Stimulated activated CD4-positive, alpha-beta T cell treated with anti-CD3 and anti-CD28 coated beads, Interleukin-12 subunit alpha, Interleukin-12 subunit beta, amount 100 ng/mL, for 24 hours (primary cell): Measurements from ENCODE around the gene RUSC1.
"Not testable (repeated sequence)": the region's sequence is repeated elsewhere in the genome, so short reads cannot be mapped to it uniquely, and the experiment has no call there.

Experiments
- DNase-seq, 2 experiments: peaks; one replicate each; pipeline ENCODE4 v3.0.0-alpha.2; 2020; ENCODE audit warnings: low read depth in 2 of 2

RUSC1 gene

DNA sequence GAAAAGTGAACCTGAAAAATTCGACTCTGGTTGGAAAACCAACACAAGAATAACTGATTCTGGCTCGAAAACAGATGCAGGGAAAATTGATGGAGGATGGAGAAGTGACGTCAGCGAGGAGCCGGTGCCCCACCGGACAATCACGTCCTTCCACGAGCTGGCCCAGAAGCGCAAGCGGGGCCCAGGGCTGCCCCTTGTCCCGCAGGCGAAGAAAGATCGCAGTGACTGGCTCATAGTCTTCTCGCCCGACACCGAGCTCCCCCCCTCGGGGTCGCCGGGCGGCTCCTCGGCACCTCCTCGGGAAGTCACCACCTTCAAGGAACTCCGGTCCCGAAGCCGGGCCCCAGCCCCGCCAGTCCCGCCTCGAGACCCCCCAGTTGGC, 1.9 kb downstream of the RUSC1 start:
- DNase-seq: no peak

- peak; percentile 70 to 85 for DNase-seq
Measured at GRCh38 chr1:155322953-155323728, 2.4 kb downstream of the RUSC1 start.

DNA sequence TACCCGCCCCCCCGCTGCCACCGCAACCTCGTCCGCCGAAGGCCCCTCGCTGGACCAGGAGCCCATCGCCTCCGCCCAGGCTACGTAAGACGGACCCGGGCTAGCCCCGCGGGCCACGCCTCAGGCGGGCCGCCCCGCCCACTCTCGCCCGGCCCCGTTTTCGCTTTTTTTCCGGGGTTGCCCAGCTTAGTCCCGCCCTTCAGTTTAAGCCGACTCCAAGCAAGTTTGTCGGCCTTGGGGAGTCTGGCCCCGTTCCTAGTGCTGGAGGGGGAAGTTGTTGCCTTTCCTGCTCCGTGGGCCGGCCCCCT, 3.0 kb downstream of the RUSC1 start:
- peak; percentile 70 to 81 for DNase-seq

- DNase-seq: peak; percentile 79 to 94
Measured at GRCh38 chr1:155324037-155324716, 3.5 kb downstream of the RUSC1 start.

GRCh38 chr1:155324717-155325602, 4.3 kb downstream of the RUSC1 start:
- DNase-seq: no peak

DNA sequence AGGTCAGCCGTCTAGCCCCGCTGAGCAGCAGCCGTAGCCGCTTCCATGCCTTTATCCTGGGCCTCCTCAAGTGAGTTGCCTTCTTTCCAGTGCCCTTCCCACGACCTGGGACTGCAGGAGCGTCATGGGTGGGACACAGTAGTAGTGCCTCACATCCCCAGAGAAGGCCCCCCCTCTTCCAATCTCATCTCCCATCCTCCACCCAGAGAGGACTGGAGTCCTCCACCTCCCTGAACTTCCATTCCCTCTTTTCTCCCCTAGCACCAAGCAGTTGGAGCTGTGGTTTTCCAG, 4.9 kb downstream of the RUSC1 start:
- no peak for DNase-seq

GRCh38 chr1:155326020-155326526, 5.4 kb downstream of the RUSC1 start:
- no peak for DNase-seq

GRCh38 chr1:155326631-155327037, 5.9 kb downstream of the RUSC1 start:
- no peak for DNase-seq

DNA sequence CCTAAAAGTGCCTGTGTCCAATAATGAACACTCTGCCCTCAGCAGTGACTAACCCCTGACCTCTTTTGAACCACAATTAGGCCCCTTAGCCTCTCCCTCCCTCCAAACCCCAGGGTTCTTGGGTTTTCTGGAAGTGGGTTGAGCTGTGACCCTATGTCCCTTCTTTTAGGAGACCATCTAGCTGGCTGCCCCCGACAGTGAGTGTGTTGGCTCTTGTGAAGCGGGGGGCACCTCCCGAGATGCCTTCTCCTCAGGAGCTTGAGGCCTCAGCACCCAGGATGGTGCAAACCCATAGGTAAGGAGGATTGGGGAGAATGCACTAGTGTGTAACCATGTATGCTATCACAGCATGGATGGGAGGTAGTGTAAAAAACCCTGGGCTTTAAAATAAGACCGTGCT, 7.3 kb downstream of the RUSC1 start:
- no peak for DNase-seq

- DNase-seq: not testable (repeated sequence)
Measured at GRCh38 chr1:155328856-155329255, 8.2 kb downstream of the RUSC1 start.

- DNase-seq: no peak
Measured at GRCh38 chr1:155329980-155330598, 9.4 kb downstream of the RUSC1 start.

DNA sequence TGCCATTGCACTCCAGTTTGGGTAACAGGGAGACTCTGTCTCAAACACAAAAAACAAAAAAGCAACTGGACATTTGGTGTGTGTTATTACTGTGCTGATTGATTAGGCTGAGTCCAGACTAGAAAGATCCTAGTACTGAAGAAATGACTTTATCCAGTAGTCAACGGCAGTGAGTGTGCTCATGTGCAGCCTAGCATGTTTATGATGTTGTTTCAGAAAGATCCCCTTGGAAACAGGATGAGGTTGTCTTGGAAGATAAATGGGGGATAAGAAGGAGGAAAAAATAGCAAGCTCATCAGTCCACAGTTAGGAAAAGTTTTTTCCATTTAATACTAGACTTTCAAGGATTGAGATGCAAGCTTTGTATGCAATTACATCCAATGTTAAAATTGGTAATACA, 14.3 kb downstream of the RUSC1 start:
- no peak for DNase-seq

DNA sequence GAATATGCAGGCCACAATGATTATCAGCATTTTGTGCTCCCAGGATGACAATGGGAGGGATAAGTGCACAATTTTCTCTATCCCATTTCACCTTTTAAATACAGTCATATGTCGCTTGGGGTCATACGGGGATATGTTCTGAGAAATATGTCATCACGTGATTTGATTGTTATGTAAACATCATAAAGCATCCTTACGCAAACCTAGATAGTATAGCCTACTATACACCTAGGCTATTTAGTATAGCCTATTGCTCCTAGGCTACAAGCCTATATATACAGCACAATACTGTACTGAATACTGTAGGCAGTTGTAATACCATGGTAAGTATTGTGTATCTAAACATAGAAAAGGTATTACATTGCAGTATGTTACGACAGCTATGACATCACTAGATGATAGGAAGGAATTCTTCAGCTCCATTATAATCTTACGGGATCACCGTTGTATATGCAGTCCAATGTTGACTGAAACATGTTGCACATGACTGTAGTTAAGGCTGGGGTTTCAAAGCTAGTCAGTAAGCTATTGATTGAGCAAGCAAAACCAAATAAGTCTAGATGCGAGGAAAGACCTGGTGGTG, 18.9 kb downstream of the RUSC1 start:
- no peak for DNase-seq

DNA sequence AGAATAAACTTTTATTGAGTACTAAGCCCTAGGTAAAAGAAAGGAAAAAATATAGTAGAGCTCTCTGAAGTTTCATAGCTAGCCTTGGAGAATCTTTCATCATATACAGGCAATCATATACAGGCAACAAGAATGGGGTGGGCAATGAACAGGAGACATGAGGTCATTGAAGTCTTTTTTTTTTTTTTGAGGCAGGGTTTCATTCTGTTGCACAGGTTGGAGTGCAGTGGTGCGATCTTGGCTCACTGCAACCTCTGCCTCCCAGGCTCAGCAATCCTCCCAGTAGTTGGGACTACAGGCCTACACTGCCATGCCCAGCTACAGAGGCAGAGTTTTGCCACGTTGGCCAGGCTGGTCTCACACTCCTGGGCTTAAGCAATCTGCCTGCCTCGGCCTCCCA, 22.1 kb downstream of the RUSC1 start:
- DNase-seq: no peak

GRCh38 chr1:155352631-155353030, 31.9 kb downstream of the RUSC1 start:
- no peak for DNase-seq

- no peak for DNase-seq
Measured at GRCh38 chr1:155360051-155360450, 39.4 kb downstream of the RUSC1 start.

- DNase-seq: no peak
Measured at GRCh38 chr1:155379180-155379579, 58.5 kb downstream of the RUSC1 start.

GRCh38 chr1:155379631-155380090, 59.0 kb downstream of the RUSC1 start:
- no peak for DNase-seq
